ENCODE results near the gene EIF3F.

EIF3F gene

DNA sequence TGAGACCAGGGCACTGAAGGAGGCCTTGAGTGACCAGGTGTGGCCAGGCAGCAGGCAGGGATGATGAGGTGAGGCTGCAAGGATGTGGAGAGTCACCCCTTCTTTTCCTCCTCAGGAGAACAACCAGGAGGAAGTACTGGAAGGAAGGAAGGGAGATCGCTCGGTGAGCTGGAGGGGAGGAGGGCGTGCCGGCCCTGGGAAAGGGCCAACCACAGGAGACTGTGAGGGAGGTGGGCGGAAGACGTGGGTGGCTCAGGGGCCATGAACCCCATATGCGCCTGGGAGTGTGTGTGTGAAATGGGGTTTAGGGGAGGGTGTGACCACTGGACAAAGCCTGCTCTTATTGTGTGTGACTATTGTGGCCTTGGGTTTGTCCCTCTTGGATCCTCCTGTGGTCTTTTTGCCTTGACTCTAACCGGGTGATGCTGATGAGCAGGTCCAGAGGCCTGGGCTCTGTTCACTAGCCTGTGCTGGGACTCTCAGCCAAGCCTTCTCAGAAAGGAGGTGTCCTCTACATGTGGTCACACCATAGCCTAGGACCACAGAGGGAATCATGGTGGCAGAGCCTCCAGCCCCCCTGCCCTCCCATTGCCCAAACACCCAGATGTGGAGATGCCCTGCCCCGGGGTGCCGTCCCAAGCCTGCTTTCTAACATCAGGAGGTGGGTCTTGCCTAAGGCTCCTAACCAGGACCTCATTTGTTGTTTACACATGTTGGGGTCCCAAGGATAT, 52.6 kb downstream of the EIF3F start:
- DNase-seq (ENCODE audit: low read depth in 2 of 2), result no peak

DNA sequence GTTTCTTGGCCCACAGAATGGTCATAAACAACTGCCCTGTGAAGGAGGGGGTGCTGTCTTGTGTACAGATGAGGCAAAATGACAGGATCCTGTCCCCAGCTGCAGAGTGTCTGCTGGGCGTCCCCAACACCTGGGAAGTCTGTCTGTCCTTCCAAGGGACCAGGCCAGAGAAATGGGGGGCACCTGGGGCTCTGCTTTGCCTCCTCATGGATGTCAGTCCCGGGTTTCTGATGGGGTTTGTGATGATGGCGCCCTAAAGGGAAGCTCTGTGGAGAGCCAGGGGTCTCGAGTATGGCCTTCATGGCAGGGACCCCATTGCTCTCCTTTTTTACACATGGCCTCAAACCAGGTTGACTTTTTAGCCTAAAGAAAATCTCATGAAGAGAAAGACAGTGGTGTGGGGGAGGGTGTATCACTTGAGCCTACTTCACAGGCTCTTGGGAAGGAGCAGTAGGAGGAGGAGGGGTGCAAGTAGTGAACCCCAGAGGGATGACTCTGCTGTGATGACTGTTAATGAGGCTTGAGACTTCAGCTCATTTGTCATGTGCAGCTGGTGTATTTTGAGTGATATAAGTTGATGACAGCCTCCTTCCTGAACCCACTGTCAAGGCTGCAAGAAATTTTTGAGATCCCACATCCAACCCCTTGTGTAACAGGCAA, 53.3 kb downstream of the EIF3F start:
- DNase-seq (ENCODE audit: low read depth in 2 of 2), result no peak

DNA sequence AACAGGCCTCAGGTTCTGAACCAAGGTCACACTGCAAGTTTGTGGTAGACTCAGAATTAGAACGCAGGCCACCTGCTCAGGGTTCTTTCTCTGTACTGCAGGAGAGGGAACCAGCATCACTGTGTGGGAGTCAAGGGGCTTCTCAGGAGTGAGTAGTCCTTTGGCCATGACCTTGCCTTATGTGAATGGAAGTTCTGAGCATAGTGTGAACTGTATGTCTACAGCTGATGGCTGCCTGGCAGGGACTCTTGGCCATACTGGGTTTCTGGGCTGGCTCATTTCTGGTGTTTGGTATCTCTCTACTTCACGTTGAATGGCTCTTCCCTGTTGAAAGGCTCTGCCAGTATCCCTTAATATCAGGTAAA, 53.8 kb downstream of the EIF3F start:
- no peak for DNase-seq (ENCODE audit: low read depth in 2 of 2)

GRCh38 chr11:8041576-8041975, 54.4 kb downstream of the EIF3F start:
- DNase-seq (ENCODE audit: low read depth in 2 of 2), result no peak

- DNase-seq (ENCODE audit: low read depth in 2 of 2), result no peak
These were observed 56.6 kb downstream of the EIF3F start for GRCh38 chr11:8043756-8044155.

GRCh38 chr11:8045839-8046238, 58.7 kb downstream of the EIF3F start:
- DNase-seq (ENCODE audit: low read depth in 2 of 2), result no peak

- no peak for DNase-seq (ENCODE audit: low read depth in 2 of 2)
These were observed 60.2 kb downstream of the EIF3F start for GRCh38 chr11:8047382-8047781.

DNA sequence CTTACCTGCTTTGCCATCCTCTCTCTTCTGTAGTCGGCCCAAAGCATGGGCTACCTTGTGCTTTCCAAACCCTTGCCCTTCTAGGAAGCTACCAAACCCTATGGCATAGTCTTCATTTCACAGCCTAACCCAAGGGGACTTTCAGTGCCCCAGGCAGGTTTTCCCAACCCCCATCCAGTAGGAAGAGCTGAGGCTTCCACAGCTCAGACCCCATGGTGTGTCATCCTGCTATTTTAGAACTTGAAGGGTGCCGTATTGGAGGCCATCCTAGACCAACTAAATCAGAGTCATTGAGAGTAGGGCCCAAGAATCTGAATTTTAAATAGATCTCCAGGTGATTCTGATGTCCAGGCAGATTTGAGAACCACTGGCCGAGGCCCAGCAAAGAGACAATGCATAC, 61.9 kb downstream of the EIF3F start:
- DNase-seq (ENCODE audit: low read depth in 2 of 2), result no peak

All from stimulated activated CD8-positive, alpha-beta memory T cell treated with anti-CD3 and anti-CD28 coated beads, Interleukin-7, amount 100 ng/mL, for 4 hours (primary cell).